Prostate gland (tissue), 2 donors: ENCODE results near the gene FAM222B.

Experiments used
- POLR2A ChIP-seq: fragments of 450-650 bp; IDR thresholded peaks from one replicate; pipeline ENCODE4 v1.6.1; 2016; ENCODE audit warnings: antibody characterized with exemption, mild to moderate bottlenecking
- TF ChIP-seq, protein P1 (sequence below), 4 experiments: fragments of 200-600 bp in 2 of 4; fragments of 450-650 bp in 2 of 4; sonication (generic) in 2 of 4; IDR thresholded peaks; 1 replicate in 3 of 4; 2 replicates in 1 of 4; pipeline ENCODE4 v1.5.1; 2016 to 2019; ENCODE audit warnings: antibody characterized with exemption in 4 of 4, mild to moderate bottlenecking in 2 of 4, moderate library complexity in 2 of 4

DNA sequence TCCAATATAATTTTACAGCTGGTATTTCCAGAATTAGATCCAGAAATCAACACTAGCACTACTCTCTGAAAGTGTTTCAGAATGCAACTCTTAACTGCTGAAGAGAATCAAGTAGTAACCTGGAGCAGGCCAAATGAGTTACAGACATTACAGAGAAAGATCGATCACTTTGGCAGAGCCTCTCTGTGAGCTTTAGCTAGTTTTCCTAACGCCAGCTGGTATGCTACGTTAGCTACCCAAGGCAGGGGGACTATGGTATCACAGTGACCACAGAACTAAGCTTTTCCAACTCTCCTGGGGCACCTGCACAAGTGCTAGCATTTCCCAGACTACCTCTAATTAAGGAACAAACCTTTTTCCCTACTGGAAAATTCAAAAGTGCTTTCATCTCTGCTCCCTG is 68.4 kb downstream of the FAM222B start:
- TF ChIP-seq, protein P1, sequence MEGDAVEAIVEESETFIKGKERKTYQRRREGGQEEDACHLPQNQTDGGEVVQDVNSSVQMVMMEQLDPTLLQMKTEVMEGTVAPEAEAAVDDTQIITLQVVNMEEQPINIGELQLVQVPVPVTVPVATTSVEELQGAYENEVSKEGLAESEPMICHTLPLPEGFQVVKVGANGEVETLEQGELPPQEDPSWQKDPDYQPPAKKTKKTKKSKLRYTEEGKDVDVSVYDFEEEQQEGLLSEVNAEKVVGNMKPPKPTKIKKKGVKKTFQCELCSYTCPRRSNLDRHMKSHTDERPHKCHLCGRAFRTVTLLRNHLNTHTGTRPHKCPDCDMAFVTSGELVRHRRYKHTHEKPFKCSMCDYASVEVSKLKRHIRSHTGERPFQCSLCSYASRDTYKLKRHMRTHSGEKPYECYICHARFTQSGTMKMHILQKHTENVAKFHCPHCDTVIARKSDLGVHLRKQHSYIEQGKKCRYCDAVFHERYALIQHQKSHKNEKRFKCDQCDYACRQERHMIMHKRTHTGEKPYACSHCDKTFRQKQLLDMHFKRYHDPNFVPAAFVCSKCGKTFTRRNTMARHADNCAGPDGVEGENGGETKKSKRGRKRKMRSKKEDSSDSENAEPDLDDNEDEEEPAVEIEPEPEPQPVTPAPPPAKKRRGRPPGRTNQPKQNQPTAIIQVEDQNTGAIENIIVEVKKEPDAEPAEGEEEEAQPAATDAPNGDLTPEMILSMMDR (IDR thresholded peaks at IDR 0.05): no peak
- no peak for TF ChIP-seq POLR2A
